IPS DF 19.7 (cell line): ENCODE data around the gene UNK.

Experiments
- DNase-seq: peaks from one replicate; pipeline ENCODE4 v3.0.0-alpha.2; 2013; ENCODE audit warnings: low read depth, low spot score

Gene UNK, protein sequence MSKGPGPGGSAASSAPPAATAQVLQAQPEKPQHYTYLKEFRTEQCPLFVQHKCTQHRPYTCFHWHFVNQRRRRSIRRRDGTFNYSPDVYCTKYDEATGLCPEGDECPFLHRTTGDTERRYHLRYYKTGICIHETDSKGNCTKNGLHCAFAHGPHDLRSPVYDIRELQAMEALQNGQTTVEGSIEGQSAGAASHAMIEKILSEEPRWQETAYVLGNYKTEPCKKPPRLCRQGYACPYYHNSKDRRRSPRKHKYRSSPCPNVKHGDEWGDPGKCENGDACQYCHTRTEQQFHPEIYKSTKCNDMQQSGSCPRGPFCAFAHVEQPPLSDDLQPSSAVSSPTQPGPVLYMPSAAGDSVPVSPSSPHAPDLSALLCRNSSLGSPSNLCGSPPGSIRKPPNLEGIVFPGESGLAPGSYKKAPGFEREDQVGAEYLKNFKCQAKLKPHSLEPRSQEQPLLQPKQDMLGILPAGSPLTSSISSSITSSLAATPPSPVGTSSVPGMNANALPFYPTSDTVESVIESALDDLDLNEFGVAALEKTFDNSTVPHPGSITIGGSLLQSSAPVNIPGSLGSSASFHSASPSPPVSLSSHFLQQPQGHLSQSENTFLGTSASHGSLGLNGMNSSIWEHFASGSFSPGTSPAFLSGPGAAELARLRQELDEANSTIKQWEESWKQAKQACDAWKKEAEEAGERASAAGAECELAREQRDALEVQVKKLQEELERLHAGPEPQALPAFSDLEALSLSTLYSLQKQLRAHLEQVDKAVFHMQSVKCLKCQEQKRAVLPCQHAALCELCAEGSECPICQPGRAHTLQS

DNA sequence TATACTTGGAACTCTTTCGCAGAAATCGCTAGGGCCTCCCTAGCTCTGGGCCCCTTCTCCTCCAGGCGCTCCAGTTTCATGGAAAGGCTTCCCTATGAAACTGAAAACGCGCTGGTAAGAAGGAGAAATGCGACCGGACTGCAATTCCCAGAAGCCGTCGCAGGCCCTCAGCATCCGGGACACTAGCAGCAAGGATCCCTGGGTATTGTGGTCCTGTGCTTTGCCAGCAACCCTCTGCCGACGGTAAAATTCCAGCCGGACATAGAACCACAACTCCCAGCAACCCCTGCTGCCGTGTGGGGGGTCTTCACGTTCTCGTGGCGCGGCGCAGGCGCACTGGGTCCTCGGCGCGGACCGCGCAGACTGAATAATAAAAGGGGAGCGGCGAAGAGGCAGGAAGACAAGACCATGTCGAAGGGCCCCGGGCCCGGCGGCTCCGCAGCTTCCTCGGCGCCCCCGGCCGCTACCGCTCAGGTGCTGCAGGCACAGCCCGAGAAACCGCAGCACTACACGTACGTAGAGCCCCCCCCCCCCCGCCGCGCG is at the start of gene UNK:
Gene UNK (plus strand): TSS at position 334 of the 543 bp plus-strand sequence. CDS start 75 bp downstream, at position 409.
- peak; percentile 98 for DNase-seq

DNA sequence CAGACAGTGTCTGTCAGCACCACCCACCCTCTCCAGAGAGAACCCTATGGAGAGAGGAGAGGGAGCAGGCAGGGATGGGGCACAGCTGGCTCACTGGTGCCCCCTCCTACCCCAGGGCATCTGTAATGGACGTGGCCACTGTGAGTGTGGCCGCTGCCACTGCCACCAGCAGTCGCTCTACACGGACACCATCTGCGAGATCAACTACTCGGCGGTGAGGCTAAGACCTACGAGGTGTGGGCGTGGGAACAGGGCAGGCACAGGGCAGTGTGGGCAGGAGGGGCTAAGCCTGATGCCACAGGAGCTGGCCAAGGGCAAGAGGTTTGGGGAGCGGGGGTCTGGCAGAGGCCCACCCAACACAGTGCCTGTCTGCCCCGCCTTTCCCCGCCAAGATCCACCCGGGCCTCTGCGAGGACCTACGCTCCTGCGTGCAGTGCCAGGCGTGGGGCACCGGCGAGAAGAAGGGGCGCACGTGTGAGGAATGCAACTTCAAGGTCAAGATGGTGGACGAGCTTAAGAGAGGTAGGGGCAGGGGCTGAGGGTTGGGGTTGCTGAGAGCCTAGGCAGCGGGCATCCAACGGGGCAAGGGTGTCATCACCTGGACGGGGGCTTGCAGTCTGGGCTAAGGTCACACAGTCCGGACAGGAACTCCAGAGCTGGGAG is 48.3 kb upstream of the UNK start:
- no peak for DNase-seq

DNA sequence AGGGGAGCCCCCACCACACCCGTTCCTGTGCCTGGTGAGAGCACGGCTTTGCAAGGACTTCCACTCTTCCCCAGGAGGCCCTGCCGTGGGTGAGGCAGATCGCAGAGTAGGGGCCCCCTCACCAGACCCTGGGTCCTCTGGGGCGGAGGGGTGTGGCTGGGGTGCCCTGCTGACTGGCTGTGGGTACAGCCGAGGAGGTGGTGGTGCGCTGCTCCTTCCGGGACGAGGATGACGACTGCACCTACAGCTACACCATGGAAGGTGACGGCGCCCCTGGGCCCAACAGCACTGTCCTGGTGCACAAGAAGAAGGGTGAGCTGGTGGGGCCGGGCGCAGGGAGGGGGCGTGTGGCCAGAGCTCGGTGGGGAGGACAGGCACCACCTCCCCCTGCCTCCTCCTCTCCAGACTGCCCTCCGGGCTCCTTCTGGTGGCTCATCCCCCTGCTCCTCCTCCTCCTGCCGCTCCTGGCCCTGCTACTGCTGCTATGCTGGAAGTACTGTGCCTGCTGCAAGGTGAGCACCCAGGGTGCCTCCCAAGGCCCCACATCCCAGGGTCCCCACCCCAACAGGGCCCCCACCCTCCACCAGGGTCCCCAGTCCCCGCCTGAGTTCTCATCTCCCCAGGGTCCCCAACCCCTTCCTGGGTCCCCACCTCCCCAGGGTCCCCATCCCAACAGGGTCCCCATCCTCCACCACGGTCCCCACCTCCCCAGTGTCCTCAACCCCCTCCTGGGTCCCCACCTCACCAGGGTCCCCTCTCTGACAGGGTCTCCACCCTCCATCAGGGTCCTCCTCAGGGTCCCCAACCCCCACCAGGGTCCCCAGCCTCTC is 47.3 kb upstream of the UNK start:
- no peak for DNase-seq

DNA sequence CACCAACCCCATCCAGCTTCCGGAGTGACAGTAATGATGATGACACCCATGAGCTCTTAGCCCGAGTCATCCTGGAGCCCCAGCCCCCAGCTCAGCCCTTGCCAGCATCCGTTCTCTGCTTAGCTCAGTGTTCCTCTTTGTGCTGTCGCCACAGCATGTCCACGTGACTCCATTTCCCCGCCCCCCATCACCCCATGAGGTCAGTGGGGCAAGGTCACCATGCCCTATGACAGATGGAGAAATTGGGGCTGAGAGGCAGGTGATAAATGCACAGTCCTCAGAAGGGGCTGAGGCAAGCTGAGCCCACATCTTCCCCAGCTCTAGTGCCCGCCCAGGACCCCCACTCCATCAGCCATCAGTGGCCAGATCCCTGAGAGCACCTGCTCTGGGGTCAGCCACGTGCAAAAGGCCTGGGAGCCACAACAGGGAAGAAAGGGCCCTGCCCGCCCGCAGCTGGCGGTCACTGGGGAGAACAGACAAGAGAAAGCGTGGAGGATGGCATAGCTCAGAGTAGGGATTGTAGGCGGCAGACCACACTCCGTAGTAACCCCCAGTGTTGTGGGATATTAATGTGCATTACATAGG is 46.3 kb upstream of the UNK start:
- no peak for DNase-seq

DNA sequence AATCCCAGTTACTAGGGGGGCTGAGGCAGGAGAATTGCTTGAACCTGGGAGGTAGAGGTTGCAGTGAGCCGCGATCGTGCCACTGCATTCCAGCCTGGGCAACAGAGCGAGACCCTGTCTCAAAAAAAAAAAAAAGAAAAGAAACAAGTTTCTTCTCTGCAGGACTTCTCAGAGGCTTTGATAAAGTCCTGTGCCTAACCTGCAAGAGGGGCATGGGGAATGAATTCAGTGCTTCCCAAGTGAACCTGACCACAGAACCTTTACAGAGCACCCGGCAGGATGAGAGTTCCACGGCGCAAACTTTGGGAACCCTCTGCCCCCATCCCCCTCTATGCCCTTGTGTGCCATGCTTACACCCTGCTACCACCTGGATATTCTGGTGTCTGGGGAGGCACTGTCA is 45.4 kb upstream of the UNK start:
- DNase-seq = no peak

DNA sequence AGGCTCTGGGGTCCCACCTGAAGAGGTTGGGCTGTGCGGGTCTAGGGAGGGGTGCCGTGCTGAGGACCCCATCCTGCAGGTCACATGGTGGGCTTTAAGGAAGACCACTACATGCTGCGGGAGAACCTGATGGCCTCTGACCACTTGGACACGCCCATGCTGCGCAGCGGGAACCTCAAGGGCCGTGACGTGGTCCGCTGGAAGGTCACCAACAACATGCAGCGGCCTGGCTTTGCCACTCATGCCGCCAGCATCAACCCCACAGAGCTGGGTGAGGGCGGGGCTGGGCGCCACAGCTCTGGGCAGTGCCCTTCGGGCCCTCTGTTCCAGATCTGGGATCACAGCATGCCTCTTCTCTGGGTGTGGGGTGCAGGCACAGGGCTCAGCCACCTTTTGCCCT is 44.8 kb upstream of the UNK start:
- no peak for DNase-seq

DNA sequence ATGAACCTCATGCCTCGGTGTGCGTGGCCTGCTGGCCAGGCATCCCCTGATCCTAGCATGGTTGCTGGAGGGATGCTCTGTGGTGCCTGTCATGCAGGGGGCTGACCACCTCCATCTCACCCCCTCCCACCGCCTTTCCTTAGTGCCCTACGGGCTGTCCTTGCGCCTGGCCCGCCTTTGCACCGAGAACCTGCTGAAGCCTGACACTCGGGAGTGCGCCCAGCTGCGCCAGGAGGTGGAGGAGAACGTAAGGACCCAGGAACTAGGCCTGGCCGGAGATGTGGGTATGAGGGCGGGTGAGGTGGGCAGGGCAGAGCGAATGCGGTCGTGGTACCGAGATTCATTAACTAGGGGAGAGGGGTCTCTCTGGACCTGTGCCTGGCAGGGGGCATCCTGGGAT is 44.4 kb upstream of the UNK start:
- DNase-seq = no peak

DNA sequence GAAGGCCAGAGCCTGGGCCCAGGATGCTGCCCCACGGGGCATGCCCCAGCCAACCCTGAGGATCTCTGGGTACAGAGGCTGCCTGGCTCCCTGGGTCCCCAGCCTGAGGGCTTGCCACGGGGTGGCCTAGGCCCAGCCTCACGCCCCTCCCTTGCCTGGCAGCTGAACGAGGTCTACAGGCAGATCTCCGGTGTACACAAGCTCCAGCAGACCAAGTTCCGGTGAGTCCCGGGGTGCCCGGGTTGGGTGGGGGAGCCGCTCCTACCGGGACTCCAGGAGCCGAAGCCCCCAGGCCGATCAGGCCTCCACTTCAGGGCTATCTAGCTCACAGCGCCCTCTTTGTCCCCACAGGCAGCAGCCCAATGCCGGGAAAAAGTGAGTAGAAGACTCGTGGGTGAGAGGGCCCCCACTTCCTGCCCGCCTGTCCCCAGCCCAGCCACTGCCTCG is 44.0 kb upstream of the UNK start:
- DNase-seq = no peak

DNA sequence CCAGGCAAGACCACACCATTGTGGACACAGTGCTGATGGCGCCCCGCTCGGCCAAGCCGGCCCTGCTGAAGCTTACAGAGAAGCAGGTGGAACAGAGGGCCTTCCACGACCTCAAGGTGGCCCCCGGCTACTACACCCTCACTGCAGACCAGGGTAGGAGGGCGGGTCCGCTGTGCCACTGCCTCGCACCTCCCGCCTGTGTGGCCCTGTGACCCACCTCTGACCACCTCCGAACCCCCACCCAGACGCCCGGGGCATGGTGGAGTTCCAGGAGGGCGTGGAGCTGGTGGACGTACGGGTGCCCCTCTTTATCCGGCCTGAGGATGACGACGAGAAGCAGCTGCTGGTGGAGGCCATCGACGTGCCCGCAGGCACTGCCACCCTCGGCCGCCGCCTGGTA is 42.3 kb upstream of the UNK start:
- no peak for DNase-seq

DNA sequence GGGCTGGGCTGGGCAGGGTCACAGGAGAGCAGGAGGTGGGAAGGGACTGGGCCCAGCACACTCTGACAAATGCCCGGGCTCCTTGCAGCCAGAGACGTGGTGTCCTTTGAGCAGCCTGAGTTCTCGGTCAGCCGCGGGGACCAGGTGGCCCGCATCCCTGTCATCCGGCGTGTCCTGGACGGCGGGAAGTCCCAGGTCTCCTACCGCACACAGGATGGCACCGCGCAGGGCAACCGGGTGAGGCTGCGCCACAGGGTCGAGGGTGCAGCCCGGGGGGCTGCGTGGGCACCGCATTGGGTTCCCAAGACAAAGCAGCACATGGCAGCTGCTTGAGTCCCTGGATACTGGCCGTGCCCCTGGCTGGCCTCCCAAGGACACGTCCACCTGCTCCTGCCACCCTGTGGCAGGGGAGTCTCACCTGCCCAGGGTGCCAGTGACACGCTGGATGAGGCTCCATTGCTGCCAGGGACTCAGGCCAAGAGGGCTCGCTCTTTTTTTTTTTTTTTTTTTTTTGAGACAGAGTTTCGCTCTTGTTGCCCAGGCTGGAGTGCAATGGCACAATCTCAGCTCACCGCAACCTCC is 40.9 kb upstream of the UNK start:
- no peak for DNase-seq

DNA sequence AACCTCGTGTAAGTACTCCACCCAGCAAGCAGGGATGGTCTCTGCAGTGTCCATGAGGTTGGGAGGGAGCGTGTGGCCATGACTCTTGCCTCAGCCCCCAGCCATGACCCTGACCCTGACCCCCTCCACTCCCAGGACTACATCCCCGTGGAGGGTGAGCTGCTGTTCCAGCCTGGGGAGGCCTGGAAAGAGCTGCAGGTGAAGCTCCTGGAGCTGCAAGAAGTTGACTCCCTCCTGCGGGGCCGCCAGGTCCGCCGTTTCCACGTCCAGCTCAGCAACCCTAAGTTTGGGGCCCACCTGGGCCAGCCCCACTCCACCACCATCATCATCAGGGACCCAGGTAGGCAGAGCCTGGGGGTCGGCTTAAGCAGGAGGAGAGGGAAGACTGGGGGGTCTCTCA is 35.9 kb upstream of the UNK start:
- DNase-seq = no peak

DNA sequence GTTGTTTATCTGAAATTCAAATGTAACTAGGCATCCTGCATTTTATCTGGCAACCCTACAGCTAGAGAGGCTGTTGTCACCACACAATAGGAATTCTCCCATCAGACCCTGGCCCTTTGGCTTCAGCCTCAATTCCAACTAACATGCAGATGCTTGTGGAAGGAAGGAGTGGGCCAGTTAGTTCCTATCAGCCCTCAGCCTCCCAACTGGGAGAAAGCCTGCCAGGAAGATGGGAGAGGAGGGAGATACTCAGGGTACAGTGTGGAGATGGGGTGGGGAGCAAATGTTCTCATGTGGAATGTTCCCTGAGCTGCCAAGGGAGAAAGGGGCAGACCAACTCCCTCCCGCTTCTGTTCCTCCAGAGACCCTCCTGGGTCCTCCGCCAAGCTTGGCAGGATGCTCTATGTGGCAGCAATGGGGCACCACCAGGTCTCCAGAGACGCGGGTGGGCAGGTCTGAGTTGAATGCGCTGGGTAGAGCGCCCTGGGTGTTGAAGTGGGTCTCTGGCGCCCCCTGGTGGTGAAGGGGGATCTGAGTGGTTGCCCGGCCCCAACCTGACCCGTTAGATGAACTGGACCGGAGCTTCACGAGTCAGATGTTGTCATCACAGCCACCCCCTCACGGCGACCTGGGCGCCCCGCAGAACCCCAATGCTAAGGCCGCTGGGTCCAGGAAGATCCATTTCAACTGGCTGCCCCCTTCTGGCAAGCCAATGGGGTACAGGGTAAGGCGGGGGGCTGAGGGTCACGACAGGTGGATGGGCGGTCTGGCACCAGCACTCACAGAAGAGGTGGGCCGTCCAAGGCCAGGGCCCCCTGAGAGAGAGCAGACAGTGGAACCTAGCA is 34.8 kb upstream of the UNK start:
- no peak for DNase-seq

DNA sequence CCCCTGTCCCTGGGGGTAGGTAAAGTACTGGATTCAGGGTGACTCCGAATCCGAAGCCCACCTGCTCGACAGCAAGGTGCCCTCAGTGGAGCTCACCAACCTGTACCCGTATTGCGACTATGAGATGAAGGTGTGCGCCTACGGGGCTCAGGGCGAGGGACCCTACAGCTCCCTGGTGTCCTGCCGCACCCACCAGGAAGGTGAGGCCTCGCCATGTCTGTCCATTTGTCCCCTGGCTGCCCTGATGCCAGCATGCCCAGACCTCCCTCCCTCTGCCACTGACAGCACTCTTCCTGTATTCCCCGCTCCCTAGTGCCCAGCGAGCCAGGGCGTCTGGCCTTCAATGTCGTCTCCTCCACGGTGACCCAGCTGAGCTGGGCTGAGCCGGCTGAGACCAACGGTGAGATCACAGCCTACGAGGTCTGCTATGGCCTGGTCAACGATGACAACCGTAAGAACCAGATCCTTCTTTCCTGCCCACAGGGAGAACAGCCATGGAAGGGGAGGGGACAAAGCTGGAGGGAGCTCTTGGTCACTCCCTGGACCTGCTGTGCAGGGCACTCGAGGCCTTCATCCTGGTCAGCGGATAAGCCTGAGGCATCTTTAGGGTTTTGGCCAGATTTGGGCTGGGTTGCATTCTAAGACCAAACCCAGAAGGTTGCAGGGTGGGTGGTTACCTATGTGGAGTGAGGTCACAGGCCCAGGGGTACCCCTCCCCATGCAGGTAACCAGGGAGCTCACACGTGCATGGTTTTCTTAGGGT is 33.8 kb upstream of the UNK start:
- DNase-seq = no peak

DNA sequence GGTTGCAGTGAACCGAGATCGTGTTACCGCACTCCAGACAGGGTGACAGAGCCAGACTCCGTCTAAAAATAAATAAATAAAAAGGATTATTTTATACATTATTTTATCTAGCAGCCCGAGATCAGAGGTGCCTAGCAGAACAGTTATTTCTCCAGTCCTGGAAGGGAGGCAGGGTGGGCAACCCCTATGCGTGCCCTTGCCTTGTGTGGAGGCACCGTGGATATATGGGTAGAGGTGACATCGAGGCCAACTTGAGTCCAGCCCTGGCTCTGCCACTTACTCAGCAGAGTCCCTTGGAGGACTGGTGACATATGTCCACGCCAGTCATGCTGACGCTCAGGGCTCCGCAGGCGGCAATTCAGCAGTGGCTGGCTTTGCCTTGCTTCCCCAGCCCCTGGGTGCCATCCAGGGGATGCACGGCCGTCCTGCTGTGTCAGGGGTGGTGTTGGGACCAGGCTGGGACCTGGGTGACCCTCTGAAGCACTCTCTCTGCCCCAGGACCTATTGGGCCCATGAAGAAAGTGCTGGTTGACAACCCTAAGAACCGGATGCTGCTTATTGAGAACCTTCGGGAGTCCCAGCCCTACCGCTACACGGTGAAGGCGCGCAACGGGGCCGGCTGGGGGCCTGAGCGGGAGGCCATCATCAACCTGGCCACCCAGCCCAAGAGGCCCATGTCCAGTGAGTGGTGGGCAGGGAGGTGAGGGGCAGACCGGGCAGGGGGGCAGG is 32.8 kb upstream of the UNK start:
- no peak for DNase-seq

DNA sequence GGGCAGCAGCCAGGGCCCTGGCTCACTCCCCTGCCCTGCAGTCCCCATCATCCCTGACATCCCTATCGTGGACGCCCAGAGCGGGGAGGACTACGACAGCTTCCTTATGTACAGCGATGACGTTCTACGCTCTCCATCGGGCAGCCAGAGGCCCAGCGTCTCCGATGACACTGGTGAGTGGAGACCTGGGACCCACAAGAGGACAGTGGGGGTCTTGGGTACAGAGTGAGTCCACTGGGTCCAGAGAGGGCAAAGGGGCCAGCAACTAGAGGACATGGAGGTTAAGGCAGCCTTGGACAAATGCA is 32.2 kb upstream of the UNK start:
- no peak for DNase-seq

DNA sequence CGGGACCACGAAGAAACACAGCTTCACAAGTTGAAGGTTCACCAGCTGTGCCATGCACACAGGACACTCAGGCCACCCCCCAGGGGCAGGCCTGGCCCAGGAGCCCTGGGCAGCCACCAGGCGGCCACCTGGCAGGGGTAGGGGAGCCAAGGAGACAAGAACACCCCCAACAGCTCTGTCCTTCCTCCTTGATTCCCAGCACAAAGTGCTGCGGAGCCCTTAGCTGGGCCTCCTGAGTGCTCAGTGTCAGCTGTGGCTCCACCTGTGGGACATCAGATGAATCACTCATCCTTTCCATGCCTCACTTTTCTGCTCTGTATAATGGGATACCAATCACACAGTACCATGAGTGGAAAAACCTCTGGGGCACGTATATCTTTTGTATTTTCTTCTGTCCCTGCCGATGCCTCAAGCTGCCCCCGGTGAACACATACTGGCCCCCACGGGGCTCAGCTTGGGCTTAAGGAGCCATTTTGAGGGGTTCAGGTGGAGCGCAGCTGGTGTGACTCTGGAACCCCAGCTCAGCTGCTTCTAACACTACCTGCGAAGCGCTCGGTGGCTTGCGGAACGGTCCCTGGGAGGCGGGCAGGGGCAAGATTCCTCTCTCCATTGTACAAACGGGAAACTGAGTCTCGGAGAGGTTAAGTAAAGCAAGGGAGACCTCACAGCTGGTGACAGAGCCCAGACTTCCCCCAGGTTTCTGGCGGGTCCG is 31.6 kb upstream of the UNK start:
- no peak for DNase-seq

DNA sequence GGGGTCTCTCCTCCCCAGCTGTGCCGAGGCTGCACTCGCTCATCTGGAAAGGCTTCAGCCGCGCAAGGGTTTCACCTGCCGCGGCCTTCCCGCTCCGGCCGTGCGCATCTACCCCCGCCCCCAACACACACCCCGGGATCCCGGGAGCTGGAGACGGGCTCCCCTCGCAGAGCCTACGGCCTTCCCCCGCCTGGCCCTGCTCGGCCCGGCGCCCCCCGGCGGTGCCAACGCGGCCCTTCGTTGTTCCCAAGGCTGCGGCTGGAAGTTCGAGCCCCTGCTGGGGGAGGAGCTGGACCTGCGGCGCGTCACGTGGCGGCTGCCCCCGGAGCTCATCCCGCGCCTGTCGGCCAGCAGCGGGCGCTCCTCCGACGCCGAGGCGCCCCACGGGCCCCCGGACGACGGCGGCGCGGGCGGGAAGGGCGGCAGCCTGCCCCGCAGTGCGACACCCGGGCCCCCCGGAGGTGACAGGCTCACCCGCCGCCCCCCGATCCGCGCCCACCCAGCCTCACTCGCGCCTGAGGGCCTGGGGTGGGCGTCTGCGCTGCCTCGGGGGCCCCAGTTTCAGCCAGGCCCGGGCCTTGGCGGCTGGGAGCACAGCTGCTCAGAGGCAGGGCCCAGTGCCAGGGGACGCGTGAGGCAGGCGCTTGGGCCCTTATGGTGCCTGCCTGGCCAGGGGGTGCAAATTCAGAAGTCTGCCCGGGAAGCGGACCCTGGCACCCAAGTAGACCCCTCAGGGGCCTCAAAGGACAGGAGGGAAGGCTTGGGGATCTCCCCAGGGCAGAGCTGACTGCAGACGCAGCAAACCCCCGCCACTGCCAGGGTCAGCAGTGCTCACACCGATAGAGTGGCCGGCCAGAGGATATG is 30.9 kb upstream of the UNK start:
- no peak for DNase-seq
